WTC11 (cell line): ENCODE data around the gene ZDHHC6. TPM values are rescaled to one million over a fixed set of nuclear protein-coding genes. Genes with fewer than 3 reads are reported as not detected.
"Not testable (repeated sequence)": the region's sequence is repeated elsewhere in the genome, so short reads cannot be mapped to it uniquely, and the experiment has no call there.

Source experiments
- ATAC-seq: fragments of 200-7000 bp; cut with Tn5 transposase; 2 replicates; pipeline ENCODE4 v1.10.0; 2021; ENCODE audit warnings: mild to moderate bottlenecking, moderate library complexity
- CTCF ChIA-PET: fragments of 300-600 bp; sonication (Branson Sonifier 250); formaldehyde crosslinking; loops from one replicate; lab custom pipeline; 2021; ENCODE audit warnings: antibody characterized with exemption; lab: Charles Lee
- POLR2A ChIA-PET: fragments of 350-600 bp; sonication (Branson Sonifier 250); formaldehyde crosslinking; loops from one replicate; lab custom pipeline; 2021; ENCODE audit warnings: antibody characterized with exemption; lab: Charles Lee
- DNase-seq: peaks from one replicate; pipeline ENCODE4 v3.0.0; 2021; ENCODE audit warnings: low spot score
- H3K27ac Mint-ChIP-seq: 2 replicates; pipeline ENCODE4 v1.8.0; 2021; ENCODE audit warnings: mixed read lengths
- H3K27me3 Mint-ChIP-seq: 2 replicates; pipeline ENCODE4 v1.8.0; 2021; ENCODE audit warnings: low read depth, mild to moderate bottlenecking, moderate library complexity, mixed read lengths
- H3K36me3 Mint-ChIP-seq: 2 replicates; pipeline ENCODE4 v1.8.0; 2021; ENCODE audit warnings: mixed read lengths
- H3K4me1 Mint-ChIP-seq: 2 replicates; pipeline ENCODE4 v1.8.0; 2022; ENCODE audit warnings: mixed read lengths
- H3K4me3 Mint-ChIP-seq: 2 replicates; pipeline ENCODE4 v1.8.0; 2021; ENCODE audit warnings: mild to moderate bottlenecking, moderate library complexity, mixed read lengths
- H3K9me3 Mint-ChIP-seq: 2 replicates; pipeline ENCODE4 v1.8.0; 2021; ENCODE audit warnings: mixed read lengths
- ELF4 ChIP-seq: sonication (generic); formaldehyde crosslinking; IDR thresholded peaks from 2 replicates; pipeline ENCODE4 v1.8.1; 2022; ENCODE audit warnings: low read depth, mild to moderate bottlenecking, moderate library complexity, missing genetic modification reagents
- EMX1 ChIP-seq: fragments of 250-450 bp; sonication (Bioruptor Pico); IDR thresholded peaks from 2 replicates; pipeline ENCODE4 v1.8.0; 2021; ENCODE audit warnings: mild to moderate bottlenecking
- GABPB1 ChIP-seq: sonication (generic); formaldehyde crosslinking; IDR thresholded peaks from 2 replicates; pipeline ENCODE4 v1.8.1; 2023; ENCODE audit warnings: mild to moderate bottlenecking, missing genetic modification reagents
- IRF2 ChIP-seq: sonication (generic); formaldehyde crosslinking; IDR thresholded peaks from 2 replicates; pipeline ENCODE4 v1.8.0; 2022; ENCODE audit warnings: low read depth, missing genetic modification reagents, borderline replicate concordance
- PRRX2 ChIP-seq: fragments of 250-450 bp; sonication (Bioruptor Pico); IDR thresholded peaks from 2 replicates; pipeline ENCODE4 v1.8.0; 2021; ENCODE audit warnings: mild to moderate bottlenecking
- RORB ChIP-seq: fragments of 250-450 bp; sonication (Bioruptor Pico); IDR thresholded peaks from 2 replicates; pipeline ENCODE4 v1.9.0; 2021; ENCODE audit warnings: mild to moderate bottlenecking
- SMAD4 ChIP-seq: sonication (generic); formaldehyde crosslinking; IDR thresholded peaks from 2 replicates; pipeline ENCODE4 v1.8.0; 2022; ENCODE audit warnings: mild to moderate bottlenecking, missing genetic modification reagents
- TEAD4 ChIP-seq: sonication (generic); formaldehyde crosslinking; IDR thresholded peaks from 2 replicates; pipeline ENCODE4 v1.8.0; 2022; ENCODE audit warnings: mild to moderate bottlenecking, missing genetic modification reagents
- ZNF232 ChIP-seq: sonication (generic); formaldehyde crosslinking; IDR thresholded peaks from 2 replicates; pipeline ENCODE4 v1.8.0; 2022; ENCODE audit warnings: mild to moderate bottlenecking, missing genetic modification reagents
- ZNF423 ChIP-seq: fragments of 250-450 bp; sonication (Bioruptor Pico); IDR thresholded peaks from 2 replicates; pipeline ENCODE4 v2.1.2; 2022; ENCODE audit warnings: mild to moderate bottlenecking, moderate library complexity
- ZNF671 ChIP-seq: fragments of 250-450 bp; sonication (Bioruptor Pico); IDR thresholded peaks from 2 replicates; pipeline ENCODE4 v1.8.0; 2021; ENCODE audit warnings: mild to moderate bottlenecking
- total RNA-seq: library from RNA; stranded (reverse); gene quantifications from 3 replicates; pipeline ENCODE4 v1.2.3, GENCODE V29; 2021
- TF ChIP-seq, protein P1 (sequence below): sonication (generic); formaldehyde crosslinking; IDR thresholded peaks from 2 replicates; pipeline ENCODE4 v1.8.1; 2023; ENCODE audit warnings: mild to moderate bottlenecking, missing genetic modification reagents
- TF ChIP-seq, protein P2 (sequence below): sonication (generic); formaldehyde crosslinking; IDR thresholded peaks from 2 replicates; pipeline ENCODE4 v1.8.1; 2023; ENCODE audit warnings: mild to moderate bottlenecking, moderate library complexity, missing genetic modification reagents
- TF ChIP-seq, protein P3 (sequence below): sonication (generic); formaldehyde crosslinking; IDR thresholded peaks from 2 replicates; pipeline ENCODE4 v1.8.1; 2023; ENCODE audit warnings: mild to moderate bottlenecking, missing genetic modification reagents
- TF ChIP-seq, protein P4 (sequence below): fragments of 250-450 bp; sonication (Bioruptor Pico); IDR thresholded peaks from 2 replicates; pipeline ENCODE4 v1.9.0; 2021; ENCODE audit warnings: mild to moderate bottlenecking, borderline replicate concordance
- TF ChIP-seq, protein P5 (sequence below): fragments of 200-600 bp; IDR thresholded peaks from 2 replicates; pipeline ENCODE4 v1.8.0; 2022; ENCODE audit warnings: antibody characterized with exemption

The ZDHHC6 gene
- total RNA-seq, 1 experiment from 2014 or later: 22.1 TPM

DNA sequence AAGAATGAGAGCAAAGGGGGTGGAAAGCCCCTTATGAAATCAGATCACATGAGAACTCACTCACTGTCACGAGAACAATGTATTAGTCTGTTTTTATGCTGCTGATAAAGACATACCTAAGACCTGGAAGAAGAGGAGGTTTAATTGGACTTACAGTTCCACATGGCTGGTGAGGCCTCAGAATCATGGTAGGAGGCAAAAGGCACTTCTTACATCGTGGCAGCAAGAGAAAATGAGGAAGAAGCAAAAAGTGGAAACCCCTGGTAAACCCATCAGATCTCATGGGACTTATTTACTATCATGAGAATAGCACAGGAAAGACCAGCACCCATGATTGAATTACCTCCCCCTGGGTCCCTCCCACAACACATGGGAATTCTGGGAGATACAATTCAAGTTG is 39.9 kb downstream of the ZDHHC6 start:
- H3K36me3 Mint-ChIP-seq, H3K4me3 Mint-ChIP-seq, POLR2A ChIA-PET, H3K4me1 Mint-ChIP-seq, ATAC-seq, H3K27me3 Mint-ChIP-seq, CTCF ChIA-PET, H3K27ac Mint-ChIP-seq, H3K9me3 Mint-ChIP-seq, DNase-seq: not testable (repeated sequence)

DNA sequence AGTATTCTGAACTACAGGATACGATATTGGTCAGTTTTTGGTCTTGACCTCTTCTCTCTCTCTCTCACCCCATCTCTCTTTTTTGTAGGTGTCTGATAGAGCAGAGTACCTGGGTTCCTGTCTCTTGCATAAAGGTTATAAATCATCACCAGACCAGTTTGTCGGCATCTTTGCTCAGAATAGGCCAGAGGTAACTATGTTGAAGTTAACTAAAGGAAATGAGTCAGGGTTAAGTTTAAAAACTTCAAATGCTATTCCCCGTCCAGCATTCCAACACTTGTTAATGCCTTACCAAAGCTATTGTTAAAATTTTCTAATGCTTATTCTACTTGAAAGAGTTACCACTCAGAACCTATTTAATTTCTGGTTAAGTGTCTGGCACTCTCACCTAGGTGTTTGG is 42.1 kb downstream of the ZDHHC6 start:
- DNase-seq (no peak), ATAC-seq (no peak)
- POLR2A ChIA-PET: no interaction called here
- Mint-ChIP-seq H3K9me3 (peaks cover 5% of the 10 kb centered on the region), H3K27me3 (peaks cover 6% of the 10 kb centered on the region; the same call in 1 of the 2 replicates), H3K27ac (no peak overlapping the region), H3K4me3 (no peak overlapping the region), H3K4me1 (no peaks in the 10 kb centered on the region), H3K36me3 (no peaks in the 10 kb centered on the region)
- CTCF ChIA-PET: no interaction called here
- TF ChIP-seq SMAD4: no peak
- TF ChIP-seq TEAD4 (CRISPR knock-in tag): no peak
- TF ChIP-seq PRRX2 (CRISPR knock-in tag): no peak
- TF ChIP-seq, protein P1, sequence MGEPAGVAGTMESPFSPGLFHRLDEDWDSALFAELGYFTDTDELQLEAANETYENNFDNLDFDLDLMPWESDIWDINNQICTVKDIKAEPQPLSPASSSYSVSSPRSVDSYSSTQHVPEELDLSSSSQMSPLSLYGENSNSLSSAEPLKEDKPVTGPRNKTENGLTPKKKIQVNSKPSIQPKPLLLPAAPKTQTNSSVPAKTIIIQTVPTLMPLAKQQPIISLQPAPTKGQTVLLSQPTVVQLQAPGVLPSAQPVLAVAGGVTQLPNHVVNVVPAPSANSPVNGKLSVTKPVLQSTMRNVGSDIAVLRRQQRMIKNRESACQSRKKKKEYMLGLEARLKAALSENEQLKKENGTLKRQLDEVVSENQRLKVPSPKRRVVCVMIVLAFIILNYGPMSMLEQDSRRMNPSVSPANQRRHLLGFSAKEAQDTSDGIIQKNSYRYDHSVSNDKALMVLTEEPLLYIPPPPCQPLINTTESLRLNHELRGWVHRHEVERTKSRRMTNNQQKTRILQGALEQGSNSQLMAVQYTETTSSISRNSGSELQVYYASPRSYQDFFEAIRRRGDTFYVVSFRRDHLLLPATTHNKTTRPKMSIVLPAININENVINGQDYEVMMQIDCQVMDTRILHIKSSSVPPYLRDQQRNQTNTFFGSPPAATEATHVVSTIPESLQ (CRISPR knock-in tag): no peak
- no peak for TF ChIP-seq ELF4
- no peak for TF ChIP-seq ZNF671 (CRISPR knock-in tag)
- no peak for TF ChIP-seq EMX1 (CRISPR knock-in tag)
- no peak for TF ChIP-seq ZNF423 (CRISPR knock-in tag)
- no peak for TF ChIP-seq ZNF232
- no peak for TF ChIP-seq IRF2 (CRISPR knock-in tag)
- TF ChIP-seq, protein P2, sequence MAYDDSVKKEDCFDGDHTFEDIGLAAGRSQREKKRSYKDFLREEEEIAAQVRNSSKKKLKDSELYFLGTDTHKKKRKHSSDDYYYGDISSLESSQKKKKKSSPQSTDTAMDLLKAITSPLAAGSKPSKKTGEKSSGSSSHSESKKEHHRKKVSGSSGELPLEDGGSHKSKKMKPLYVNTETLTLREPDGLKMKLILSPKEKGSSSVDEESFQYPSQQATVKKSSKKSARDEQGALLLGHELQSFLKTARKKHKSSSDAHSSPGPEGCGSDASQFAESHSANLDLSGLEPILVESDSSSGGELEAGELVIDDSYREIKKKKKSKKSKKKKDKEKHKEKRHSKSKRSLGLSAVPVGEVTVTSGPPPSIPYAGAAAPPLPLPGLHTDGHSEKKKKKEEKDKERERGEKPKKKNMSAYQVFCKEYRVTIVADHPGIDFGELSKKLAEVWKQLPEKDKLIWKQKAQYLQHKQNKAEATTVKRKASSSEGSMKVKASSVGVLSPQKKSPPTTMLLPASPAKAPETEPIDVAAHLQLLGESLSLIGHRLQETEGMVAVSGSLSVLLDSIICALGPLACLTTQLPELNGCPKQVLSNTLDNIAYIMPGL (CRISPR knock-in tag): no peak
- TF ChIP-seq, protein P3, sequence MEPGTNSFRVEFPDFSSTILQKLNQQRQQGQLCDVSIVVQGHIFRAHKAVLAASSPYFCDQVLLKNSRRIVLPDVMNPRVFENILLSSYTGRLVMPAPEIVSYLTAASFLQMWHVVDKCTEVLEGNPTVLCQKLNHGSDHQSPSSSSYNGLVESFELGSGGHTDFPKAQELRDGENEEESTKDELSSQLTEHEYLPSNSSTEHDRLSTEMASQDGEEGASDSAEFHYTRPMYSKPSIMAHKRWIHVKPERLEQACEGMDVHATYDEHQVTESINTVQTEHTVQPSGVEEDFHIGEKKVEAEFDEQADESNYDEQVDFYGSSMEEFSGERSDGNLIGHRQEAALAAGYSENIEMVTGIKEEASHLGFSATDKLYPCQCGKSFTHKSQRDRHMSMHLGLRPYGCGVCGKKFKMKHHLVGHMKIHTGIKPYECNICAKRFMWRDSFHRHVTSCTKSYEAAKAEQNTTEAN (CRISPR knock-in tag): no peak
- no peak for TF ChIP-seq RORB (CRISPR knock-in tag)
- TF ChIP-seq, protein P4, sequence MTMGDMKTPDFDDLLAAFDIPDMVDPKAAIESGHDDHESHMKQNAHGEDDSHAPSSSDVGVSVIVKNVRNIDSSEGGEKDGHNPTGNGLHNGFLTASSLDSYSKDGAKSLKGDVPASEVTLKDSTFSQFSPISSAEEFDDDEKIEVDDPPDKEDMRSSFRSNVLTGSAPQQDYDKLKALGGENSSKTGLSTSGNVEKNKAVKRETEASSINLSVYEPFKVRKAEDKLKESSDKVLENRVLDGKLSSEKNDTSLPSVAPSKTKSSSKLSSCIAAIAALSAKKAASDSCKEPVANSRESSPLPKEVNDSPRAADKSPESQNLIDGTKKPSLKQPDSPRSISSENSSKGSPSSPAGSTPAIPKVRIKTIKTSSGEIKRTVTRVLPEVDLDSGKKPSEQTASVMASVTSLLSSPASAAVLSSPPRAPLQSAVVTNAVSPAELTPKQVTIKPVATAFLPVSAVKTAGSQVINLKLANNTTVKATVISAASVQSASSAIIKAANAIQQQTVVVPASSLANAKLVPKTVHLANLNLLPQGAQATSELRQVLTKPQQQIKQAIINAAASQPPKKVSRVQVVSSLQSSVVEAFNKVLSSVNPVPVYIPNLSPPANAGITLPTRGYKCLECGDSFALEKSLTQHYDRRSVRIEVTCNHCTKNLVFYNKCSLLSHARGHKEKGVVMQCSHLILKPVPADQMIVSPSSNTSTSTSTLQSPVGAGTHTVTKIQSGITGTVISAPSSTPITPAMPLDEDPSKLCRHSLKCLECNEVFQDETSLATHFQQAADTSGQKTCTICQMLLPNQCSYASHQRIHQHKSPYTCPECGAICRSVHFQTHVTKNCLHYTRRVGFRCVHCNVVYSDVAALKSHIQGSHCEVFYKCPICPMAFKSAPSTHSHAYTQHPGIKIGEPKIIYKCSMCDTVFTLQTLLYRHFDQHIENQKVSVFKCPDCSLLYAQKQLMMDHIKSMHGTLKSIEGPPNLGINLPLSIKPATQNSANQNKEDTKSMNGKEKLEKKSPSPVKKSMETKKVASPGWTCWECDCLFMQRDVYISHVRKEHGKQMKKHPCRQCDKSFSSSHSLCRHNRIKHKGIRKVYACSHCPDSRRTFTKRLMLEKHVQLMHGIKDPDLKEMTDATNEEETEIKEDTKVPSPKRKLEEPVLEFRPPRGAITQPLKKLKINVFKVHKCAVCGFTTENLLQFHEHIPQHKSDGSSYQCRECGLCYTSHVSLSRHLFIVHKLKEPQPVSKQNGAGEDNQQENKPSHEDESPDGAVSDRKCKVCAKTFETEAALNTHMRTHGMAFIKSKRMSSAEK: no peak

DNA sequence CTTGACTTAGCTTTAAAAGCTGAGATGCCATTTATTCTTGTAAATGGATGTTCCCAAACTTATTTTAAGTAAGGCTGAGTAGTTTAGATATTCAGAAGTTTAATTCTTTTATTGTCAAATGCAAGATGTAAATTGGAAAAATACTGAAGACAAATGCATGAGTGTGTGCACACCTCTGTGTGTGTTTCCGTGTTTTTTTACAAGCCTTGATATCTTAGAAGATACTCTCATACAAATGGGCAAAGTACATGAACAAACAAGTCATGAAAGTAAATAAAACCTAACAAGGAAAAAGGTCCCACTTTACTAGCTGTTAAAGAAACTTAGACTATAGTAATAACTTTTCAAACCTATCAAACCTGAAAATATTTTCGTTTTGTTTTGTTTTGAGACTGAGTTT is 43.8 kb downstream of the ZDHHC6 start:
- ChIA-PET CTCF (no interaction called here), POLR2A (no interaction called here)
- H3K36me3 Mint-ChIP-seq: no peaks in the 10 kb centered on the region
- no peak overlapping the region for H3K4me3 Mint-ChIP-seq
- no peak for DNase-seq
- no peak for ATAC-seq
- H3K27ac Mint-ChIP-seq: no peak overlapping the region
- peaks cover 5% of the 10 kb centered on the region for H3K9me3 Mint-ChIP-seq
- 0 out of 2 replicates have a peak, but pooled peaks cover 3% of the 10 kb centered on the region for H3K27me3 Mint-ChIP-seq
- H3K4me1 Mint-ChIP-seq: no peaks in the 10 kb centered on the region
- TF ChIP-seq GABPB1 (CRISPR knock-in tag) (no peak), IRF2 (CRISPR knock-in tag) (no peak), RORB (CRISPR knock-in tag) (no peak)
- TF ChIP-seq, protein P5, sequence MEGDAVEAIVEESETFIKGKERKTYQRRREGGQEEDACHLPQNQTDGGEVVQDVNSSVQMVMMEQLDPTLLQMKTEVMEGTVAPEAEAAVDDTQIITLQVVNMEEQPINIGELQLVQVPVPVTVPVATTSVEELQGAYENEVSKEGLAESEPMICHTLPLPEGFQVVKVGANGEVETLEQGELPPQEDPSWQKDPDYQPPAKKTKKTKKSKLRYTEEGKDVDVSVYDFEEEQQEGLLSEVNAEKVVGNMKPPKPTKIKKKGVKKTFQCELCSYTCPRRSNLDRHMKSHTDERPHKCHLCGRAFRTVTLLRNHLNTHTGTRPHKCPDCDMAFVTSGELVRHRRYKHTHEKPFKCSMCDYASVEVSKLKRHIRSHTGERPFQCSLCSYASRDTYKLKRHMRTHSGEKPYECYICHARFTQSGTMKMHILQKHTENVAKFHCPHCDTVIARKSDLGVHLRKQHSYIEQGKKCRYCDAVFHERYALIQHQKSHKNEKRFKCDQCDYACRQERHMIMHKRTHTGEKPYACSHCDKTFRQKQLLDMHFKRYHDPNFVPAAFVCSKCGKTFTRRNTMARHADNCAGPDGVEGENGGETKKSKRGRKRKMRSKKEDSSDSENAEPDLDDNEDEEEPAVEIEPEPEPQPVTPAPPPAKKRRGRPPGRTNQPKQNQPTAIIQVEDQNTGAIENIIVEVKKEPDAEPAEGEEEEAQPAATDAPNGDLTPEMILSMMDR: no peak
- TF ChIP-seq, protein P4: no peak
- TF ChIP-seq, protein P3 (CRISPR knock-in tag): no peak
